ENCODE measurements around the gene SLC25A52. TPM values are rescaled to one million over a fixed set of nuclear protein-coding genes. Genes with fewer than 3 reads are reported as not detected.

The SLC25A52 gene
- total and polyA plus RNA-seq, 12 donors = 0.21 TPM; not detected in 10

DNA sequence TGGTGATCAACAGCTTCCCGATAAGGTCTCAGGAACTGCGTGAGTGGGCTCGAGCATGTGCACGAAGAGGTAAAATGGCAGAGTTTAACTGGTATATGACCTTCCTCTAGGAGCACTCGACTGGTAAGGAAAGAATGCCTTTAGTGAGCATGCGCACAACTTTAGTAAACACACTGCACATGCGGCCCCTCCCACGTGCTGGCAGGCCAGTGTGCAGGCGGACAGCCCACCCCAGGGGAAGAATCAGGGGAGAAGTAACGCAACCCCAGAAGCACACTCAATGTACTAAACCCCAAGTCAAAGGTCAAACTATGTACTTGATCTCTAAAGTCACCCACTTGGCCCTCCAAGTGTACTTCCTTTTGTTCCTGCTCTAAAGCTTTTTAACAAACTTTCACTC, 28.7 kb upstream of the SLC25A52 start:
- no peak for ATAC-seq
- WGBS, 2 donors = 81 to 82% methylated on average over 10 of the region's 10 CpGs
- DNase-seq = no peak
- intact Hi-C loops (cut with DNase I) = no loop called here
- Histone ChIP-seq H3K4me1 (peaks cover 0 to 5% (median 0%) of the 10 kb centered on the region in 9 donors), H3K36me3 (no peaks in the 10 kb centered on the region), H3K9me3 (no peaks in the 10 kb centered on the region), H3K27me3 (no peaks in the 10 kb centered on the region), H3K27ac (no peak overlapping the region), H3K4me3 (no peak overlapping the region)
- TF ChIP-seq, protein P1, sequence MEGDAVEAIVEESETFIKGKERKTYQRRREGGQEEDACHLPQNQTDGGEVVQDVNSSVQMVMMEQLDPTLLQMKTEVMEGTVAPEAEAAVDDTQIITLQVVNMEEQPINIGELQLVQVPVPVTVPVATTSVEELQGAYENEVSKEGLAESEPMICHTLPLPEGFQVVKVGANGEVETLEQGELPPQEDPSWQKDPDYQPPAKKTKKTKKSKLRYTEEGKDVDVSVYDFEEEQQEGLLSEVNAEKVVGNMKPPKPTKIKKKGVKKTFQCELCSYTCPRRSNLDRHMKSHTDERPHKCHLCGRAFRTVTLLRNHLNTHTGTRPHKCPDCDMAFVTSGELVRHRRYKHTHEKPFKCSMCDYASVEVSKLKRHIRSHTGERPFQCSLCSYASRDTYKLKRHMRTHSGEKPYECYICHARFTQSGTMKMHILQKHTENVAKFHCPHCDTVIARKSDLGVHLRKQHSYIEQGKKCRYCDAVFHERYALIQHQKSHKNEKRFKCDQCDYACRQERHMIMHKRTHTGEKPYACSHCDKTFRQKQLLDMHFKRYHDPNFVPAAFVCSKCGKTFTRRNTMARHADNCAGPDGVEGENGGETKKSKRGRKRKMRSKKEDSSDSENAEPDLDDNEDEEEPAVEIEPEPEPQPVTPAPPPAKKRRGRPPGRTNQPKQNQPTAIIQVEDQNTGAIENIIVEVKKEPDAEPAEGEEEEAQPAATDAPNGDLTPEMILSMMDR (IDR thresholded peaks at IDR 0.05) = no peak

DNA sequence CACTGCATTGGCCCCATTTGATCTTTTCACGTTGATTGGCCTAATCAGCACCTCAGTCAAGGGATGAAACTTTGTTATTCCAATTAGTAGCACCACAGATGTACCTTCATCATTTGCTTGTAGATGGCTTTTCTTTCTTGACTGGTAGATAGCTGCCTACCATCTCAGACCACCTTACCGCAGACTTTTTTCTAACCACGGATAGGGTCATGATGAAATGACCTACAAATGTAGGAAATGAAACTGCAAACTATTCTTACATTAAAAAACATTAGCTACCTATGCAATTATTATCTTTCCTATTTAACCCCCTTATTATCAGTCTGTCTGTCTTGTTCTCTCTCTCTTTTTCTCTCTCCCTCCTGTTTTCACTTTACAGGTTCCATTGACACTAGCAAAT, 22.4 kb upstream of the SLC25A52 start:
- intact Hi-C loops (cut with DNase I) = no loop called here

DNA sequence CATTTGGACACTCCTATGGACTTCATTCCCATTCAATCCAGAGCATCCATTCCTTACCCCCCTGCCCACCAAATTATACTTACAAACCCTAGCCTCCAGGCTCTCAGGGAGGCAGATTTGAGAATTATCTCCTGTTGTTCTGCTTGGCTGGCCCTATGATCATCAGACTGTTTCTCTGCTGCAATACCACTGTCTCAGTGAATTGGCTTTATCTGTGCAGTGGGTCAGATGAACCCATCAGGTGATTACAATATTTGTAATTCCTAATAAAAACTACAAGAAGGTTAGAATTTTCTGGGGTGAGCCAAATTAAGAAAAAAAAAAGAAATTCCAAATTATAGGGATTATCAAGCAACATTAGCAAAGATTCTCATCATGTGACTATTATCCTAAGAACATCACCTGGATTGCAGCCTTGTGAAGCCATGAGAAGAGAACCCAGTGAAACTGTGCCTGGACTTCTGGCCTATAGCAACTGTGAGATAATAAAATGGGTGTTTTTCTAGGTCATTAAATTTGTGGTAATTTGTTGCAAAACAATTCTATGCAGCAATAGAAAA, 17.8 kb upstream of the SLC25A52 start:
- TF ChIP-seq, protein P1 (IDR thresholded peaks at IDR 0.05) = no peak
- H3K27ac ChIP-seq = no peak overlapping the region
- no peaks in the 10 kb centered on the region for H3K4me1 ChIP-seq
- H3K36me3 ChIP-seq = no peaks in the 10 kb centered on the region
- no peak overlapping the region for H3K4me3 ChIP-seq
- H3K27me3 ChIP-seq = no peaks in the 10 kb centered on the region
- no peak for ATAC-seq
- peaks cover 0 to 34% (median 18%) of the 10 kb centered on the region in 11 donors for H3K9me3 ChIP-seq
- intact Hi-C loops (cut with DNase I) = no loop called here
- DNase-seq = no peak

More for the DNA sequence above, 22.4 kb upstream of the SLC25A52 start:
- DNase-seq = no peak
- TF ChIP-seq, protein P1 (IDR thresholded peaks at IDR 0.05) = no peak
- Histone ChIP-seq H3K9me3 (peaks cover 0 to 26% (median 16%) of the 10 kb centered on the region in 11 donors), H3K36me3 (no peaks in the 10 kb centered on the region), H3K4me3 (no peak overlapping the region), H3K27me3 (no peaks in the 10 kb centered on the region), H3K27ac (no peak overlapping the region), H3K4me1 (no peaks in the 10 kb centered on the region)
- ATAC-seq = no peak
- WGBS, 2 donors = 79 to 83% methylated on average over 3 of the region's 3 CpGs

DNA sequence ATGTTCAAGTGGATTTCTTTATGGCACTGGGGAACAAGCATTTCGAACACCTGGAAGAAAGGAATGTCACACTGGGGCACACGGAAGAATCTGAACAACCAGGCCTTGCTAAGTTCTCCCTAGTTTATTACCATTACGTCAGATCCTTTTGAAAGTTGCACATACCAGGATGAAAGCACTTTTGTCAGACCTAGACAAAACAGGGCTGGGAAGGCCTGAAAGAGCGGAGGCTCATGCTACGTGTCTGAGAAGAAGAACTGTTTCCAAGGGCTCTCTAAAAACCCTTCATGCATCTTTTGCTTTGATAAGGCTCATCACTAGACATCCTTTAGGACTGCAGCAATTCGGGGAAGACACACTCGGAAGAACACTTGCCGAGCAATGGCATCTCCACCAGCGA, 15.4 kb upstream of the SLC25A52 start:
- DNase-seq (no peak), ATAC-seq (no peak)
- WGBS, 2 donors = 89 to 91% methylated on average over 9 of the region's 9 CpGs
- Histone ChIP-seq H3K4me3 (no peak overlapping the region), H3K27ac (no peak overlapping the region), H3K36me3 (no peaks in the 10 kb centered on the region), H3K4me1 (no peaks in the 10 kb centered on the region), H3K27me3 (no peaks in the 10 kb centered on the region), H3K9me3 (peaks cover 0 to 34% (median 18%) of the 10 kb centered on the region in 11 donors)
- TF ChIP-seq, protein P1 (IDR thresholded peaks at IDR 0.05) = no peak
- intact Hi-C loops (cut with DNase I) = no loop called here

Measured in heart right ventricle (tissue), 16 donors.